GM12801 (cell line): ENCODE results near the gene COL11A2.

Source experiments
- CTCF ChIP-seq: IDR thresholded peaks from one replicate; pipeline ENCODE4 v1.5.1; 2011; ENCODE audit warnings: control low read depth; ENCODE audit not compliant: insufficient read length; ENCODE audit errors: extremely low read depth

The COL11A2 gene

GRCh38 chr6:33211136-33211535 is 18.9 kb upstream of the COL11A2 start:
- TF ChIP-seq CTCF: no peak

- no peak for TF ChIP-seq CTCF
Measured at GRCh38 chr6:33209856-33210255, 17.6 kb upstream of the COL11A2 start.

GRCh38 chr6:33208091-33208967 is 16.1 kb upstream of the COL11A2 start, which contains the start of gene RING1:
Gene RING1, plus strand, starts transcription at chr6:33208500. Its CDS starts 323 bp downstream, at chr6:33208823.
- TF ChIP-seq CTCF: no peak

GRCh38 chr6:33207552-33208090 is 15.4 kb upstream of the COL11A2 start:
- no peak for TF ChIP-seq CTCF

- no peak for TF ChIP-seq CTCF
Measured at GRCh38 chr6:33206864-33207551, 14.7 kb upstream of the COL11A2 start.

- TF ChIP-seq CTCF: no peak
Measured at GRCh38 chr6:33206027-33206863, 14.0 kb upstream of the COL11A2 start.
